Smooth muscle cell (in vitro differentiated cells): Measurements from ENCODE around the gene WDFY3. TPM values are rescaled to one million over a fixed set of nuclear protein-coding genes. Genes with fewer than 3 reads are reported as not detected.

ENCODE experiments used
- DNase-seq: peaks from one replicate; lab custom pipeline; 2025; ENCODE audit not compliant: unreplicated experiment; lab: John Stamatoyannopoulos, UW
- H2AFZ ChIP-seq: fragments of 200-600 bp; sonication (generic); 2 replicates; pipeline ENCODE4 v1.6.0; 2016; ENCODE audit warnings: antibody characterized with exemption, low read depth, mild to moderate bottlenecking
- H3F3A ChIP-seq: fragments of 200-600 bp; sonication (generic); 2 replicates; pipeline ENCODE4 v1.6.0; 2017; ENCODE audit warnings: antibody characterized with exemption, low read depth
- H3K27ac ChIP-seq: fragments of 200-600 bp; sonication (generic); 2 replicates; pipeline ENCODE4 v1.5.1; 2016; ENCODE audit warnings: low read depth, mild to moderate bottlenecking
- H3K27me3 ChIP-seq: fragments of 200-600 bp; sonication (generic); 2 replicates; pipeline ENCODE4 v1.6.1; 2016; ENCODE audit warnings: low read depth, mild to moderate bottlenecking
- H3K36me3 ChIP-seq: fragments of 200-600 bp; sonication (generic); 2 replicates; pipeline ENCODE4 v1.5.1; 2016; ENCODE audit warnings: low read depth
- H3K4me1 ChIP-seq: fragments of 200-600 bp; sonication (generic); 2 replicates; pipeline ENCODE4 v1.5.1; 2016; ENCODE audit warnings: low read depth
- H3K4me2 ChIP-seq: fragments of 200-600 bp; sonication (generic); 2 replicates; pipeline ENCODE4 v1.6.0; 2016; ENCODE audit warnings: mild to moderate bottlenecking
- H3K4me3 ChIP-seq: fragments of 200-600 bp; sonication (generic); 2 replicates; pipeline ENCODE4 v1.5.1; 2016; ENCODE audit warnings: mild to moderate bottlenecking
- H3K79me2 ChIP-seq: fragments of 200-600 bp; sonication (generic); 2 replicates; pipeline ENCODE4 v1.6.0; 2016; ENCODE audit warnings: low read depth, mild to moderate bottlenecking
- H3K9ac ChIP-seq: fragments of 200-600 bp; sonication (generic); 2 replicates; pipeline ENCODE4 v1.6.0; 2016; ENCODE audit warnings: low read depth
- H3K9me3 ChIP-seq: fragments of 200-600 bp; sonication (generic); replicated peaks from 2 replicates; pipeline ENCODE4 v1.5.1; 2016; ENCODE audit warnings: low read depth
- H4K20me1 ChIP-seq: fragments of 200-600 bp; sonication (generic); 2 replicates; pipeline ENCODE4 v1.6.0; 2016; ENCODE audit warnings: low read depth
- WGBS: methylation state at CpG from one replicate; pipeline ENCODE4 v1.1.7; 2016; ENCODE audit warnings: low lambda C conversion rate; 5-methylcytosine and 5-hydroxymethylcytosine counted together
- polyA plus RNA-seq: library from polyadenylated mRNA; unstranded; fragments of >200 nt; fragmentation: Nextera tagmentation; extraction: Ambion mirVana; gene quantifications from 2 replicates; pipeline ENCODE4 v1.2.1, GENCODE V29; 2016
- total RNA-seq: library from RNA; depleted of rRNA; stranded (reverse); fragments of >200 nt; gene quantifications from 2 replicates; pipeline ENCODE4 v1.2.3, GENCODE V29; 2014
- TF ChIP-seq, protein P1 (sequence below): fragments of 200-600 bp; sonication (generic); IDR thresholded peaks from 2 replicates; pipeline ENCODE4 v1.5.1; 2017; ENCODE audit warnings: borderline replicate concordance, mild to moderate bottlenecking, antibody characterized with exemption; ENCODE audit not compliant: insufficient read depth, poor library complexity, severe bottlenecking

Gene WDFY3
- total and polyA plus RNA-seq, 2 experiments from 2014 or later, result 4.0 to 63.9 TPM

DNA sequence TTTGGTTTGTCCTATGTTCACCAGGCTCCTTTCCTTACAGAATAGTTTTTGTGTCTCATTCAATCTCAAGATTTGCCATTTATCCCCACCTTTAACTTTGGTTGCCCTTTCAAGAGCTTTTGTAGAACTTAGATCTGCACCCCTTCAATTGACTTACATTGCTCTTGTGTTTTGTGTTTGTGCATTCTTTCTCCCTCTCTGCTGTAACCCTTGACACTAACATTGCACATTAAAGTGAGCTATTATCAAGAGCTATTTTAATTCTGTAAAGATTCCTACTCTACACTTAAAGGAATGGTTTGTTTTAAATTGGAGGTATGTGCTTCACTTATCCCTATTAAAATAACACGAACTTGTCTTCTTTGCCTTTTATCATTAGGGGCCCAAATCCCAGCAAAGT, 318.3 kb downstream of the WDFY3 start:
- no peak overlapping the region for H2AFZ ChIP-seq
- H3K79me2 ChIP-seq, result no peaks in the 10 kb centered on the region
- WGBS, result 94% methylated on average over 1 of the region's 1 CpG
- H3K27ac ChIP-seq, result no peak overlapping the region
- H3K4me3 ChIP-seq, result no peak overlapping the region
- DNase-seq, result no peak
- TF ChIP-seq, protein P1, sequence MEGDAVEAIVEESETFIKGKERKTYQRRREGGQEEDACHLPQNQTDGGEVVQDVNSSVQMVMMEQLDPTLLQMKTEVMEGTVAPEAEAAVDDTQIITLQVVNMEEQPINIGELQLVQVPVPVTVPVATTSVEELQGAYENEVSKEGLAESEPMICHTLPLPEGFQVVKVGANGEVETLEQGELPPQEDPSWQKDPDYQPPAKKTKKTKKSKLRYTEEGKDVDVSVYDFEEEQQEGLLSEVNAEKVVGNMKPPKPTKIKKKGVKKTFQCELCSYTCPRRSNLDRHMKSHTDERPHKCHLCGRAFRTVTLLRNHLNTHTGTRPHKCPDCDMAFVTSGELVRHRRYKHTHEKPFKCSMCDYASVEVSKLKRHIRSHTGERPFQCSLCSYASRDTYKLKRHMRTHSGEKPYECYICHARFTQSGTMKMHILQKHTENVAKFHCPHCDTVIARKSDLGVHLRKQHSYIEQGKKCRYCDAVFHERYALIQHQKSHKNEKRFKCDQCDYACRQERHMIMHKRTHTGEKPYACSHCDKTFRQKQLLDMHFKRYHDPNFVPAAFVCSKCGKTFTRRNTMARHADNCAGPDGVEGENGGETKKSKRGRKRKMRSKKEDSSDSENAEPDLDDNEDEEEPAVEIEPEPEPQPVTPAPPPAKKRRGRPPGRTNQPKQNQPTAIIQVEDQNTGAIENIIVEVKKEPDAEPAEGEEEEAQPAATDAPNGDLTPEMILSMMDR, result no peak
- peaks cover 3% of the 10 kb centered on the region for H3K4me1 ChIP-seq
- H4K20me1 ChIP-seq, result no peaks in the 10 kb centered on the region
- no peaks in the 10 kb centered on the region for H3F3A ChIP-seq
- H3K36me3 ChIP-seq, result no peaks in the 10 kb centered on the region
- H3K4me2 ChIP-seq, result no peak overlapping the region
- no peaks in the 10 kb centered on the region for H3K27me3 ChIP-seq
- H3K9me3 ChIP-seq, result no peaks in the 10 kb centered on the region
- no peak overlapping the region for H3K9ac ChIP-seq

DNA sequence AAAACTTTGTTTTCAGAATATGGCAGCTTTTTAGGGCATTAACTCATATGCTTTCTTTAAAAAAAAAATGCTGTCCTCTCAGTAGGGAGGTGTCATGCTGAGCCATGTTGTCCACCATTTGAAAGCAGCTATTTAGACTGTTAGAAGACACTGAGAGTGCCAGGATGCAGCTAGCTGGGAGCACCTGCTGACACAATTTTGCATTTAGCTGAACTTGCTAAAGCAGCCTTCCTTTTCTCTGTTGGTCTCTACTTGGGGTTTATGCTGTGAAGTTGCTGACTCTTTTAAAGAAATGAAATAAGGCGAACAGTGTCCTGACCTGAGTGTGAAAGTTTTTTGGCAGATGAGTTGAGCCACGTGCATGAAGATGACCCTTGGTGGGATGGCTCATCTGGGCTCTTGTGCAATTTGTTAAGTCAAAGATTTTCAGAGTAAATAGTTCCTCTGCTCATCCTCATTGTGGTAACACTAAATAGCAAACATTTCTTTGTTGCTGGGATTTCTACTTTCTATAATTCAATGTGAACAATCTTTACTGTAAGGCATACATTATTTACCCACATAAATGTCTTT, 319.1 kb downstream of the WDFY3 start:
- Histone ChIP-seq H3K36me3 (no peaks in the 10 kb centered on the region), H3K27ac (no peak overlapping the region), H3K4me2 (no peak overlapping the region), H3K79me2 (no peaks in the 10 kb centered on the region), H3K4me3 (no peak overlapping the region), H3K9me3 (no peaks in the 10 kb centered on the region), H2AFZ (no peak overlapping the region), H3K4me1 (peaks cover 3% of the 10 kb centered on the region), H3K27me3 (no peaks in the 10 kb centered on the region), H3F3A (no peaks in the 10 kb centered on the region), H4K20me1 (no peaks in the 10 kb centered on the region), H3K9ac (no peak overlapping the region)
- WGBS, result 66% methylated on average over 2 of the region's 2 CpGs
- TF ChIP-seq, protein P1, result no peak
- no peak for DNase-seq

DNA sequence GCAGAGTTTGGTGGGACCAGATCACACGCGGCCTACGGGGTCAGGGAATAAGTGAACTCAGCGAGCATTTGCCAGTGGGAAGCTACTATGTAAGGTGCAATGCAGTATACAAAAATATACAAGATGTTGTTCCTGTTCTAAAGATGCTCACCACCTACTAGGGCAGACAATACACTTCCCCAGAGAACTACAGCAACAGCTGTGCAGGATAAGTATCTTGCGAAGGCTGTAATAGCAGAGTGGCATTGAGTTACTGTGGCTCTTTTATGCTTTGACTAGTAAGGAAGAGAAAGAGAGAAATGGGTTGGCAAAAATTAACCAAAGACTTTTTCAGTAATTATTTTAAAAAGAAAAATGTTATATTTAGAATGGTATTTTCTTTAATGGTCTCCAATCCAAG, 322.4 kb downstream of the WDFY3 start:
- Histone ChIP-seq H4K20me1 (no peaks in the 10 kb centered on the region), H3F3A (no peaks in the 10 kb centered on the region), H3K79me2 (no peaks in the 10 kb centered on the region), H3K4me3 (no peak overlapping the region), H3K27me3 (no peaks in the 10 kb centered on the region), H3K9me3 (no peaks in the 10 kb centered on the region), H3K9ac (no peak overlapping the region), H3K4me1 (peaks cover 3% of the 10 kb centered on the region), H3K27ac (no peak overlapping the region), H2AFZ (no peak overlapping the region), H3K36me3 (no peaks in the 10 kb centered on the region), H3K4me2 (no peak overlapping the region)
- TF ChIP-seq, protein P1, result no peak
- DNase-seq, result no peak
- WGBS, result 92% methylated on average over 5 of the region's 5 CpGs

DNA sequence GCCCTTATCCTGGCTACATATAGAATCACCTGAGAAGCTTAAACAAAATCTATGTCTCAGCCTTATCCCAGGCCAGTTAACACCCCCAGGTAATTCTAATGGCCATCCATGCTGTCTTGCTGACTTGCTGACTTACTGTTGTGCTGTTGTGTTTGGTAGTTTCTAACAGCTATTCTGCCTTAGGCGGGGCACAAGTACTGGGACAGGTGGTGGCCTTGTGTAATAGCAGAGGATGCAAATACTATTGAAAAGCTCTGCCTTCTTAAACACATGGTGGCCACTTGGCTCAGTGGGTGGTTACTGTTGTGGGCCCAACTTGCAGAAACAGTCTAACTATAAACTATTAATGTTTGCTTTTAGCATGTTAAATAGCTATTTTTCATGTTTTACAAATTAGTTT, 327.3 kb downstream of the WDFY3 start:
- DNase-seq, result no peak
- H3K4me1 ChIP-seq, result no peaks in the 10 kb centered on the region
- H3K79me2 ChIP-seq, result no peaks in the 10 kb centered on the region
- H3K9ac ChIP-seq, result no peak overlapping the region
- no peak overlapping the region for H3K27ac ChIP-seq
- no peak overlapping the region for H2AFZ ChIP-seq
- no peak overlapping the region for H3K4me3 ChIP-seq
- no peak overlapping the region for H3K4me2 ChIP-seq
- H3K9me3 ChIP-seq, result no peaks in the 10 kb centered on the region
- H3K36me3 ChIP-seq, result no peaks in the 10 kb centered on the region
- H3K27me3 ChIP-seq, result no peaks in the 10 kb centered on the region
- 95% methylated on average over 1 of the region's 1 CpG for WGBS
- H4K20me1 ChIP-seq, result no peaks in the 10 kb centered on the region
- H3F3A ChIP-seq, result no peaks in the 10 kb centered on the region
- TF ChIP-seq, protein P1, result no peak
